ENCODE results near the gene ETFBKMT. TPM values are rescaled to one million over a fixed set of nuclear protein-coding genes. Genes with fewer than 3 reads are reported as not detected.

The ETFBKMT gene
- total RNA-seq, 4 donors from 2014 or later = 0.53 to 1.9 (median 1.2) TPM

- Histone ChIP-seq H3K27ac (no peak overlapping the region), H3K4me1 (peaks cover 0 to 9% (median 0%) of the 10 kb centered on the region in 3 donors), H3K4me3 (no peak overlapping the region), H3K36me3 (no peaks in the 10 kb centered on the region), H3K9me3 (no peaks in the 10 kb centered on the region), H3K27me3 (no peaks in the 10 kb centered on the region)
- no peak for DNase-seq
- TF ChIP-seq POLR2A (IDR thresholded peaks at IDR 0.05) (no peak), CTCF (IDR thresholded peaks at IDR 0.05) (no peak)
- WGBS, 2 donors = 90 to 93% methylated on average over 12 of the region's 12 CpGs
- intact Hi-C loops (cut with DNase I) = no loop called here
These were observed 27.7 kb upstream of the ETFBKMT start for GRCh38 chr12:31631809-31632208.

DNA sequence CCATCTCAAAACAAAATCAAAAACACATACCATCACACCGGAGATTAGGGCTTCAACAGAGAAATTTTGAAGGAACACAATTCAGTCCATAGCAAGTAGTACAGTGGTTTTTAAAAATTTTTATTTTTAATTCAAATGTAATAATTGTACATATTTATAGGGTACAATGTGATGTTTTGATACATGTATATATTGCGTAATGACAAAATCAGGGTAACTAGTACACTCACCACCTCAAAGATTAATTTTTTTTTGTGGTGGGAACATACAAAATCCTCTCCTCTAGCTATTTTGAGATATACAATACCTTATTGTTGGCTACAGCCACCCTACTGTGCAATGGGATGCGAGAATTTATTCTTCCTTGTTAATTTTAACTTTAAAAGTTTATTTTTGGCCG is 26.0 kb upstream of the ETFBKMT start:
- Histone ChIP-seq H3K4me1 (peaks cover 0 to 9% (median 0%) of the 10 kb centered on the region in 3 donors), H3K9me3 (no peaks in the 10 kb centered on the region), H3K36me3 (no peaks in the 10 kb centered on the region), H3K27ac (no peak overlapping the region), H3K27me3 (no peaks in the 10 kb centered on the region), H3K4me3 (no peak overlapping the region)
- TF ChIP-seq CTCF (IDR thresholded peaks at IDR 0.05) (no peak), POLR2A (IDR thresholded peaks at IDR 0.05) (no peak)
- no peak for DNase-seq
- intact Hi-C loops (cut with DNase I) = no loop called here
- 67 to 74% methylated on average over 3 of the region's 4 CpGs for WGBS, 2 donors

DNA sequence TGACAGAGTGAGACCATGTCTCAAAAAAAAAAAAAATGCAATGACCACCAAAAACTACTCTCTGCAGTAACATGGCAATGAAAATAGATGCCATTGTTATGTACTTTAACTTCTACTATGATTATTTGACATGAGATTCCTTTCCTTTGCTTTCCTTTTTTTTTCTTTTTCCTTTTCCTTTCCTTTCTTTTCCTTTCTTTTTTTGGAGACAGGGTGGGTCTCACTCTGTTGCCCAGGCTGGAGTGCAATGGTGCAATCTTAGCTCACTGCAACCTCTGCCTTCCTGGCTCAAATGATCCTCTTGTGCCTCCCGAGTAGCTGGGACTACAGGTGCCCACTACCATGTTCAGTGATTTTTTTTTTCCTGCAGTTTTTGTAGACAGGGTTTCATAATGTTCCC is 24.9 kb upstream of the ETFBKMT start:
- Histone ChIP-seq H3K4me3 (no peak overlapping the region), H3K36me3 (no peaks in the 10 kb centered on the region), H3K27me3 (no peaks in the 10 kb centered on the region), H3K9me3 (no peaks in the 10 kb centered on the region), H3K27ac (no peak overlapping the region), H3K4me1 (peaks cover 0 to 6% (median 0%) of the 10 kb centered on the region in 3 donors)
- no peak for DNase-seq
- intact Hi-C loops (cut with DNase I) = loop anchor here (5.0 kb wide), 1 partner anchor 232 kb away; no protein-coding TSS in a partner anchor
- 83 to 96% methylated on average over 1 of the region's 1 CpG for WGBS, 2 donors
- no peak for TF ChIP-seq CTCF (IDR thresholded peaks at IDR 0.05)
- TF ChIP-seq POLR2A (IDR thresholded peaks at IDR 0.05) = no peak

GRCh38 chr12:31641509-31642090 is 17.9 kb upstream of the ETFBKMT start:
- Histone ChIP-seq H3K36me3 (no peaks in the 10 kb centered on the region), H3K4me1 (no peaks in the 10 kb centered on the region), H3K27me3 (no peaks in the 10 kb centered on the region), H3K4me3 (no peak overlapping the region), H3K9me3 (no peaks in the 10 kb centered on the region), H3K27ac (no peak overlapping the region)
- intact Hi-C loops (cut with DNase I) = no loop called here
- TF ChIP-seq CTCF (IDR thresholded peaks at IDR 0.05) (no peak), POLR2A (IDR thresholded peaks at IDR 0.05) (no peak)
- WGBS, 2 donors = 64 to 71% methylated on average over 11 of the region's 11 CpGs
- DNase-seq = no peak

GRCh38 chr12:31644536-31644935 is 15.0 kb upstream of the ETFBKMT start:
- no peak for DNase-seq
- no peaks in the 10 kb centered on the region for H3K9me3 ChIP-seq
- 59 to 82% methylated on average over 7 to 8 of the region's 8 CpGs for WGBS, 2 donors

More at GRCh38 chr12:31644536-31644935, 15.0 kb upstream of the ETFBKMT start:
- TF ChIP-seq POLR2A (IDR thresholded peaks at IDR 0.05) = no peak
- no peak for TF ChIP-seq CTCF (IDR thresholded peaks at IDR 0.05)
- no peaks in the 10 kb centered on the region for H3K27me3 ChIP-seq
- intact Hi-C loops (cut with DNase I) = no loop called here
- no peaks in the 10 kb centered on the region for H3K36me3 ChIP-seq
- H3K4me1 ChIP-seq = peaks cover 0 to 7% (median 0%) of the 10 kb centered on the region in 3 donors
- no peak overlapping the region for H3K27ac ChIP-seq
- H3K4me3 ChIP-seq = no peak overlapping the region

Data from esophagus squamous epithelium (tissue), 5 donors.